ENCODE data around the gene ELMO1. TPM values are rescaled to one million over a fixed set of nuclear protein-coding genes. Genes with fewer than 3 reads are reported as not detected.

ELMO1 gene
- total and polyA plus RNA-seq, 2 experiments from 2014 or later: 19.7 to 28.7 TPM

GRCh38 chr7:37007691-37008090, 441.0 kb downstream of the ELMO1 start:
- no peak for DNase-seq (ENCODE audit: low spot score)
- H4K20me1 ChIP-seq (ENCODE audit: insufficient read depth, poor library complexity, severe bottlenecking): no peaks in the 10 kb centered on the region
- H3K9me3 ChIP-seq (ENCODE audit: low read depth): no peaks in the 10 kb centered on the region
- TF ChIP-seq CTCF (IDR thresholded peaks at IDR 0.05; ENCODE audit: poor library complexity) (no peak), EZH2phosphoT487 (IDR thresholded peaks at IDR 0.05; ENCODE audit: low read depth, severe bottlenecking, unreplicated experiment) (no peak), EZH2 (IDR thresholded peaks at IDR 0.05; ENCODE audit: borderline replicate concordance) (no peak)
- no peaks in the 10 kb centered on the region for H3K9me2 ChIP-seq (replicated peaks; ENCODE audit: insufficient read depth)
- H3K4me2 ChIP-seq: no peak overlapping the region
- H3K4me3 ChIP-seq: no peak overlapping the region
- no peaks in the 10 kb centered on the region for H3K27me3 ChIP-seq
- H2AFZ ChIP-seq: no peak overlapping the region
- no peak overlapping the region for H3K27ac ChIP-seq
- WGBS (ENCODE audit: low lambda C conversion rate, missing lambda C conversion rate): 80% methylated on average over 3 of the region's 3 CpGs
- H3K36me3 ChIP-seq (replicated peaks; ENCODE audit: insufficient read depth, low read depth): no peaks in the 10 kb centered on the region
- H3K79me2 ChIP-seq: no peaks in the 10 kb centered on the region
- no peaks in the 10 kb centered on the region for H3K4me1 ChIP-seq (ENCODE audit: insufficient read depth)

GRCh38 chr7:37007268-37007667, 441.4 kb downstream of the ELMO1 start:
- no peak for DNase-seq (ENCODE audit: low spot score)
- TF ChIP-seq CTCF (IDR thresholded peaks at IDR 0.05; ENCODE audit: poor library complexity): no peak
- H3K4me2 ChIP-seq: no peak overlapping the region

GRCh38 chr7:37006764-37007163, 441.9 kb downstream of the ELMO1 start:
- Histone ChIP-seq H3K9me2 (replicated peaks; ENCODE audit: insufficient read depth) (no peaks in the 10 kb centered on the region), H2AFZ (no peak overlapping the region), H4K20me1 (ENCODE audit: insufficient read depth, poor library complexity, severe bottlenecking) (no peaks in the 10 kb centered on the region), H3K36me3 (replicated peaks; ENCODE audit: insufficient read depth, low read depth) (no peaks in the 10 kb centered on the region), H3K9me3 (ENCODE audit: low read depth) (no peaks in the 10 kb centered on the region), H3K27me3 (no peaks in the 10 kb centered on the region), H3K27ac (no peak overlapping the region), H3K4me1 (ENCODE audit: insufficient read depth) (no peaks in the 10 kb centered on the region), H3K79me2 (no peaks in the 10 kb centered on the region), H3K4me3 (no peak overlapping the region), H3K4me2 (no peak overlapping the region)
- TF ChIP-seq CTCF (IDR thresholded peaks at IDR 0.05; ENCODE audit: poor library complexity) (no peak), EZH2 (IDR thresholded peaks at IDR 0.05; ENCODE audit: borderline replicate concordance) (no peak), EZH2phosphoT487 (IDR thresholded peaks at IDR 0.05; ENCODE audit: low read depth, severe bottlenecking, unreplicated experiment) (no peak)
- WGBS (ENCODE audit: low lambda C conversion rate, missing lambda C conversion rate): 80% methylated on average over 2 of the region's 2 CpGs
- DNase-seq (ENCODE audit: low spot score): no peak

More at GRCh38 chr7:37007268-37007667, 441.4 kb downstream of the ELMO1 start:
- Histone ChIP-seq H3K4me3 (no peak overlapping the region), H2AFZ (no peak overlapping the region), H3K27me3 (no peaks in the 10 kb centered on the region), H3K79me2 (no peaks in the 10 kb centered on the region), H4K20me1 (ENCODE audit: insufficient read depth, poor library complexity, severe bottlenecking) (no peaks in the 10 kb centered on the region), H3K36me3 (replicated peaks; ENCODE audit: insufficient read depth, low read depth) (no peaks in the 10 kb centered on the region), H3K9me2 (replicated peaks; ENCODE audit: insufficient read depth) (no peaks in the 10 kb centered on the region), H3K4me1 (ENCODE audit: insufficient read depth) (no peaks in the 10 kb centered on the region), H3K27ac (no peak overlapping the region), H3K9me3 (ENCODE audit: low read depth) (no peaks in the 10 kb centered on the region)
- WGBS (ENCODE audit: low lambda C conversion rate, missing lambda C conversion rate): 84% methylated on average over 4 of the region's 4 CpGs

GRCh38 chr7:37000511-37000910, 448.2 kb downstream of the ELMO1 start:
- Histone ChIP-seq H4K20me1 (ENCODE audit: insufficient read depth, poor library complexity, severe bottlenecking) (no peaks in the 10 kb centered on the region), H3K9me3 (ENCODE audit: low read depth) (no peaks in the 10 kb centered on the region), H3K4me2 (no peak overlapping the region), H2AFZ (no peak overlapping the region), H3K4me1 (ENCODE audit: insufficient read depth) (no peaks in the 10 kb centered on the region), H3K79me2 (no peaks in the 10 kb centered on the region), H3K27ac (no peak overlapping the region), H3K9me2 (replicated peaks; ENCODE audit: insufficient read depth) (no peaks in the 10 kb centered on the region), H3K36me3 (replicated peaks; ENCODE audit: insufficient read depth, low read depth) (no peaks in the 10 kb centered on the region), H3K4me3 (no peak overlapping the region), H3K27me3 (no peaks in the 10 kb centered on the region)
- 95% methylated on average over 5 of the region's 5 CpGs for WGBS (ENCODE audit: low lambda C conversion rate, missing lambda C conversion rate)
- no peak for TF ChIP-seq EZH2phosphoT487 (IDR thresholded peaks at IDR 0.05; ENCODE audit: low read depth, severe bottlenecking, unreplicated experiment)
- TF ChIP-seq EZH2 (IDR thresholded peaks at IDR 0.05; ENCODE audit: borderline replicate concordance): no peak
- TF ChIP-seq CTCF (IDR thresholded peaks at IDR 0.05; ENCODE audit: poor library complexity): no peak
- DNase-seq (ENCODE audit: low spot score): no peak

All from hepatocyte (in vitro differentiated cells).